Keratinocyte (primary cell): ENCODE measurements around the gene YDJC. TPM values are rescaled to one million over a fixed set of nuclear protein-coding genes. Genes with fewer than 3 reads are reported as not detected.
A peak's percentile ranks its signal among the peaks of the same experiment; 100 is the strongest.

Experiments
- DNase-seq: peaks from one replicate; pipeline ENCODE4 v3.0.0-alpha.2; 2011; ENCODE audit warnings: low read depth, missing footprints, low spot score
- FAIRE-seq: peaks from 2 replicates; lab custom pipeline; 2011; peaks lifted over from hg19 to GRCh38; lab: Jason Lieb, UNC
- H2AFZ ChIP-seq: 2 replicates; pipeline ENCODE4 v1.6.0; 2012; ENCODE audit warnings: low read length, control low read depth, inconsistent platforms; ENCODE audit not compliant: control insufficient read depth
- H3K27ac ChIP-seq: 2 replicates; pipeline ENCODE4 v1.5.1; 2011; ENCODE audit warnings: low read length; ENCODE audit not compliant: control insufficient read depth, insufficient read depth
- H3K27me3 ChIP-seq: 3 replicates; pipeline ENCODE4 v1.6.0; 2011; ENCODE audit warnings: low read length; ENCODE audit not compliant: control insufficient read depth, insufficient read depth; ENCODE audit errors: extremely low read depth
- H3K36me3 ChIP-seq, 2 experiments: 2 replicates in 1 of 2; 3 replicates in 1 of 2; pipeline ENCODE4 v1.5.1; 2011; ENCODE audit warnings: low read length in 2 of 2, mild to moderate bottlenecking in 1 of 2; ENCODE audit not compliant: control insufficient read depth in 2 of 2, insufficient read depth in 2 of 2; ENCODE audit errors: extremely low read depth in 1 of 2
- H3K4me1 ChIP-seq: 3 replicates; pipeline ENCODE4 v1.5.1; 2011; ENCODE audit warnings: low read length; ENCODE audit not compliant: control insufficient read depth, insufficient read depth; ENCODE audit errors: extremely low read depth
- H3K4me2 ChIP-seq: 3 replicates; pipeline ENCODE4 v1.6.0; 2011; ENCODE audit warnings: low read depth, low read length; ENCODE audit not compliant: control insufficient read depth, insufficient read depth; ENCODE audit errors: extremely low read depth
- H3K4me3 ChIP-seq, 3 experiments: fragments of 200-600 bp in 1 of 3; sonication (generic) in 1 of 3; 2 replicates in 2 of 3; 3 replicates in 1 of 3; pipeline ENCODE4 v1.5.1; 2011 to 2016; ENCODE audit warnings: low read length in 3 of 3, mild to moderate bottlenecking in 3 of 3, control low read depth in 2 of 3, inconsistent platforms in 1 of 3, low read depth in 1 of 3, mixed read lengths in 1 of 3, mixed run types in 1 of 3, moderate library complexity in 1 of 3; ENCODE audit not compliant: control insufficient read depth in 2 of 3, insufficient read depth in 2 of 3; ENCODE audit errors: extremely low read depth in 1 of 3
- H3K79me2 ChIP-seq: 2 replicates; pipeline ENCODE4 v1.6.0; 2012; ENCODE audit warnings: low read length; ENCODE audit not compliant: control insufficient read depth, insufficient read depth
- H3K9ac ChIP-seq: 3 replicates; pipeline ENCODE4 v1.6.0; 2011; ENCODE audit warnings: low read length; ENCODE audit not compliant: control insufficient read depth, insufficient read depth; ENCODE audit errors: extremely low read depth
- H3K9me1 ChIP-seq: 3 replicates; pipeline ENCODE4 v1.6.0; 2011; ENCODE audit warnings: low read length; ENCODE audit not compliant: control insufficient read depth, insufficient read depth; ENCODE audit errors: extremely low read depth
- H3K9me3 ChIP-seq: 2 replicates; pipeline ENCODE4 v1.5.1; 2012; ENCODE audit warnings: low read depth, low read length; ENCODE audit not compliant: control insufficient read depth
- H4K20me1 ChIP-seq: 3 replicates; pipeline ENCODE4 v1.6.0; 2011; ENCODE audit warnings: low read length; ENCODE audit not compliant: control insufficient read depth, insufficient read depth; ENCODE audit errors: extremely low read depth
- EZH2 ChIP-seq: IDR thresholded peaks from one replicate; pipeline ENCODE4 v1.6.1; 2012; ENCODE audit warnings: inconsistent platforms, mild to moderate bottlenecking, low read length, moderate library complexity
- dilution Hi-C: fragments of 300-500 bp; cut with MboI; formaldehyde crosslinking; loops from one replicate; pipeline ENCODE4 v1.7.0; 2020; ENCODE audit warnings: low sequenced_read_pairs; ENCODE audit not compliant: extremely low pct_ligation_motif_present
- polyA plus RNA-seq, 5 experiments: library from polyadenylated mRNA; depleted of rRNA in 3 of 5; stranded (reverse) in 3 of 5; stranded (forward) in 1 of 5; unstranded in 1 of 5; fragments of >200 nt; gene quantifications; 1 replicate in 1 of 5; 2 replicates in 3 of 5; 3 replicates in 1 of 5; pipeline versions ENCODE4 v1.2.1 to v1.2.3, GENCODE V29; 2011 to 2012; ENCODE audit warnings: missing spikeins in 2 of 5, low read depth in 1 of 5, low replicate concordance in 1 of 5
- TF ChIP-seq, protein P1 (sequence below), 3 experiments: IDR thresholded peaks in 1 of 3; conservative IDR thresholded peaks in 1 of 3; optimal IDR thresholded peaks in 1 of 3; 2 replicates in 2 of 3; 3 replicates in 1 of 3; pipeline versions ENCODE3 to v1.5.1; 2011; ENCODE audit warnings: low read length in 3 of 3, mild to moderate bottlenecking in 3 of 3, moderate library complexity in 2 of 3, control low read depth in 1 of 3, inconsistent platforms in 1 of 3; ENCODE audit not compliant: insufficient read depth in 2 of 3; ENCODE audit errors: extremely low read depth in 1 of 3

Gene YDJC
- polyA plus RNA-seq, 1 donor (not counting 4 experiments of a cell fraction or from before 2014, with no cell fraction given) = 18.2 TPM

GRCh38 chr22:21669026-21669425 is 39.2 kb upstream of the YDJC start:
- no peak for DNase-seq
- Histone ChIP-seq H3K27ac (no peak overlapping the region), H3K4me1 (peaks cover 6% of the 10 kb centered on the region), H3K4me2 (no peak overlapping the region), H3K36me3 (peaks cover 25 to 26% of the 10 kb centered on the region in 2 experiments), H3K9me1 (no peaks in the 10 kb centered on the region), H3K27me3 (no peaks in the 10 kb centered on the region), H3K9ac (no peak overlapping the region), H2AFZ (no peak overlapping the region), H4K20me1 (no peaks in the 10 kb centered on the region), H3K79me2 (peaks cover 17% of the 10 kb centered on the region), H3K4me3 (no peak overlapping the region), H3K9me3 (no peaks in the 10 kb centered on the region)
- FAIRE-seq = no peak
- dilution Hi-C loops = no loop called here
- TF ChIP-seq, protein P1, sequence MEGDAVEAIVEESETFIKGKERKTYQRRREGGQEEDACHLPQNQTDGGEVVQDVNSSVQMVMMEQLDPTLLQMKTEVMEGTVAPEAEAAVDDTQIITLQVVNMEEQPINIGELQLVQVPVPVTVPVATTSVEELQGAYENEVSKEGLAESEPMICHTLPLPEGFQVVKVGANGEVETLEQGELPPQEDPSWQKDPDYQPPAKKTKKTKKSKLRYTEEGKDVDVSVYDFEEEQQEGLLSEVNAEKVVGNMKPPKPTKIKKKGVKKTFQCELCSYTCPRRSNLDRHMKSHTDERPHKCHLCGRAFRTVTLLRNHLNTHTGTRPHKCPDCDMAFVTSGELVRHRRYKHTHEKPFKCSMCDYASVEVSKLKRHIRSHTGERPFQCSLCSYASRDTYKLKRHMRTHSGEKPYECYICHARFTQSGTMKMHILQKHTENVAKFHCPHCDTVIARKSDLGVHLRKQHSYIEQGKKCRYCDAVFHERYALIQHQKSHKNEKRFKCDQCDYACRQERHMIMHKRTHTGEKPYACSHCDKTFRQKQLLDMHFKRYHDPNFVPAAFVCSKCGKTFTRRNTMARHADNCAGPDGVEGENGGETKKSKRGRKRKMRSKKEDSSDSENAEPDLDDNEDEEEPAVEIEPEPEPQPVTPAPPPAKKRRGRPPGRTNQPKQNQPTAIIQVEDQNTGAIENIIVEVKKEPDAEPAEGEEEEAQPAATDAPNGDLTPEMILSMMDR (optimal IDR thresholded peaks at IDR 0.05 in 1 of 3, IDR thresholded peaks at IDR 0.05 in 1 of 3, conservative IDR thresholded peaks at IDR 0.05 in 1 of 3; ENCODE audit: extremely low read depth in 1 of 3, insufficient read depth in 2 of 3, low read length in 3 of 3) = no peak
- no peak for TF ChIP-seq EZH2

GRCh38 chr22:21666786-21667185 is 37.0 kb upstream of the YDJC start:
- peak overlapping the region; percentile 86 for H3K9ac ChIP-seq
- no peaks in the 10 kb centered on the region for H4K20me1 ChIP-seq
- FAIRE-seq = peak; percentile 46
- no peak overlapping the region for H3K27ac ChIP-seq
- peak overlapping the region; percentile 70 to 87 (median 80) for H3K4me3 ChIP-seq
- peaks cover 6% of the 10 kb centered on the region for H3K4me1 ChIP-seq
- H3K79me2 ChIP-seq = peaks cover 17% of the 10 kb centered on the region
- dilution Hi-C loops = no loop called here
- DNase-seq = no peak
- no peaks in the 10 kb centered on the region for H3K9me1 ChIP-seq
- H3K36me3 ChIP-seq = peaks cover 10 to 11% of the 10 kb centered on the region in 2 experiments
- peak overlapping the region; percentile 86 for H3K4me2 ChIP-seq
- TF ChIP-seq, protein P1 (optimal IDR thresholded peaks at IDR 0.05 in 1 of 3, IDR thresholded peaks at IDR 0.05 in 1 of 3, conservative IDR thresholded peaks at IDR 0.05 in 1 of 3; ENCODE audit: extremely low read depth in 1 of 3, insufficient read depth in 2 of 3, low read length in 3 of 3) = no peak
- TF ChIP-seq EZH2 = no peak
- H3K27me3 ChIP-seq = no peaks in the 10 kb centered on the region
- H3K9me3 ChIP-seq = no peaks in the 10 kb centered on the region
- H2AFZ ChIP-seq = no peak overlapping the region
